ENCODE results near the gene UBQLN1.

UBQLN1 gene

GRCh38 chr9:83680233-83680632, 27.5 kb downstream of the UBQLN1 start:
- H3K9me3 ChIP-seq (ENCODE audit: insufficient read depth, low read depth, low read length), result no peaks in the 10 kb centered on the region
- peaks cover 7% of the 10 kb centered on the region; the same call in 1 of the 2 replicates for H3K4me1 ChIP-seq (ENCODE audit: insufficient read depth, low read length)
- no peak overlapping the region for H3K9ac ChIP-seq (ENCODE audit: low read depth, low read length)
- no peaks in the 10 kb centered on the region for H3K27me3 ChIP-seq (ENCODE audit: insufficient read depth, low read length)
- peaks cover 70% of the 10 kb centered on the region for H3K36me3 ChIP-seq (ENCODE audit: insufficient read depth, low read depth, low read length)
- no peak overlapping the region for H3K27ac ChIP-seq (ENCODE audit: low read length)
- no peak overlapping the region for H3K4me3 ChIP-seq (ENCODE audit: low read length)

- H3K4me1 ChIP-seq (ENCODE audit: insufficient read depth, low read length), result peaks cover 7% of the 10 kb centered on the region; the same call in 1 of the 2 replicates
- H3K9ac ChIP-seq (ENCODE audit: low read depth, low read length), result no peak overlapping the region
- H3K27ac ChIP-seq (ENCODE audit: low read length), result no peak overlapping the region
- H3K9me3 ChIP-seq (ENCODE audit: insufficient read depth, low read depth, low read length), result no peaks in the 10 kb centered on the region
- no peaks in the 10 kb centered on the region for H3K27me3 ChIP-seq (ENCODE audit: insufficient read depth, low read length)
- H3K4me3 ChIP-seq (ENCODE audit: low read length), result no peak overlapping the region
- peaks cover 86% of the 10 kb centered on the region for H3K36me3 ChIP-seq (ENCODE audit: insufficient read depth, low read depth, low read length)
These were observed 30.2 kb downstream of the UBQLN1 start for GRCh38 chr9:83677596-83677995.

- H3K36me3 ChIP-seq (ENCODE audit: insufficient read depth, low read depth, low read length), result peaks cover 87% of the 10 kb centered on the region
These were observed 32.3 kb downstream of the UBQLN1 start for GRCh38 chr9:83675466-83675865.

GRCh38 chr9:83671451-83671850, 36.3 kb downstream of the UBQLN1 start:
- H3K4me3 ChIP-seq (ENCODE audit: low read length), result no peak overlapping the region
- no peaks in the 10 kb centered on the region for H3K27me3 ChIP-seq (ENCODE audit: insufficient read depth, low read length)
- no peak overlapping the region for H3K9ac ChIP-seq (ENCODE audit: low read depth, low read length)
- H3K9me3 ChIP-seq (ENCODE audit: insufficient read depth, low read depth, low read length), result no peaks in the 10 kb centered on the region
- H3K27ac ChIP-seq (ENCODE audit: low read length), result no peak overlapping the region
- peaks cover 92% of the 10 kb centered on the region for H3K36me3 ChIP-seq (ENCODE audit: insufficient read depth, low read depth, low read length)
- no peaks in the 10 kb centered on the region for H3K4me1 ChIP-seq (ENCODE audit: insufficient read depth, low read length)

More at GRCh38 chr9:83675466-83675865, 32.3 kb downstream of the UBQLN1 start:
- H3K4me1 ChIP-seq (ENCODE audit: insufficient read depth, low read length), result peaks cover under 1% of the 10 kb centered on the region; the same call in 1 of the 2 replicates
- H3K27ac ChIP-seq (ENCODE audit: low read length), result no peak overlapping the region
- no peaks in the 10 kb centered on the region for H3K27me3 ChIP-seq (ENCODE audit: insufficient read depth, low read length)
- no peak overlapping the region for H3K9ac ChIP-seq (ENCODE audit: low read depth, low read length)
- no peaks in the 10 kb centered on the region for H3K9me3 ChIP-seq (ENCODE audit: insufficient read depth, low read depth, low read length)
- H3K4me3 ChIP-seq (ENCODE audit: low read length), result no peak overlapping the region

GRCh38 chr9:83670381-83670780, 37.4 kb downstream of the UBQLN1 start:
- Histone ChIP-seq H3K4me1 (ENCODE audit: insufficient read depth, low read length) (no peaks in the 10 kb centered on the region), H3K9me3 (ENCODE audit: insufficient read depth, low read depth, low read length) (no peaks in the 10 kb centered on the region), H3K27ac (ENCODE audit: low read length) (no peak overlapping the region), H3K36me3 (ENCODE audit: insufficient read depth, low read depth, low read length) (peaks cover 93% of the 10 kb centered on the region), H3K9ac (ENCODE audit: low read depth, low read length) (no peak overlapping the region), H3K4me3 (ENCODE audit: low read length) (no peak overlapping the region), H3K27me3 (ENCODE audit: insufficient read depth, low read length) (no peaks in the 10 kb centered on the region)

- Histone ChIP-seq H3K36me3 (ENCODE audit: insufficient read depth, low read depth, low read length) (peaks cover 89% of the 10 kb centered on the region), H3K27me3 (ENCODE audit: insufficient read depth, low read length) (no peaks in the 10 kb centered on the region), H3K4me1 (ENCODE audit: insufficient read depth, low read length) (no peaks in the 10 kb centered on the region), H3K9ac (ENCODE audit: low read depth, low read length) (no peak overlapping the region), H3K4me3 (ENCODE audit: low read length) (no peak overlapping the region), H3K9me3 (ENCODE audit: insufficient read depth, low read depth, low read length) (no peaks in the 10 kb centered on the region), H3K27ac (ENCODE audit: low read length) (no peak overlapping the region)
These were observed 38.7 kb downstream of the UBQLN1 start for GRCh38 chr9:83669067-83669466.

- Histone ChIP-seq H3K4me3 (ENCODE audit: low read length) (no peak overlapping the region), H3K27me3 (ENCODE audit: insufficient read depth, low read length) (no peaks in the 10 kb centered on the region), H3K4me1 (ENCODE audit: insufficient read depth, low read length) (no peaks in the 10 kb centered on the region), H3K36me3 (ENCODE audit: insufficient read depth, low read depth, low read length) (peaks cover 95% of the 10 kb centered on the region), H3K9me3 (ENCODE audit: insufficient read depth, low read depth, low read length) (no peaks in the 10 kb centered on the region), H3K9ac (ENCODE audit: low read depth, low read length) (no peak overlapping the region), H3K27ac (ENCODE audit: low read length) (no peak overlapping the region)
These were observed 42.1 kb downstream of the UBQLN1 start for GRCh38 chr9:83665580-83666200.

- H3K36me3 ChIP-seq (ENCODE audit: insufficient read depth, low read depth, low read length), result peaks cover 94% of the 10 kb centered on the region
These were observed 44.8 kb downstream of the UBQLN1 start for GRCh38 chr9:83662933-83663332.

GRCh38 chr9:83656952-83657351, 50.8 kb downstream of the UBQLN1 start:
- no peaks in the 10 kb centered on the region for H3K27me3 ChIP-seq (ENCODE audit: insufficient read depth, low read length)
- no peak overlapping the region for H3K9ac ChIP-seq (ENCODE audit: low read depth, low read length)
- no peaks in the 10 kb centered on the region for H3K4me1 ChIP-seq (ENCODE audit: insufficient read depth, low read length)
- H3K27ac ChIP-seq (ENCODE audit: low read length), result no peak overlapping the region
- H3K36me3 ChIP-seq (ENCODE audit: insufficient read depth, low read depth, low read length), result peaks cover 91% of the 10 kb centered on the region
- no peaks in the 10 kb centered on the region for H3K9me3 ChIP-seq (ENCODE audit: insufficient read depth, low read depth, low read length)
- H3K4me3 ChIP-seq (ENCODE audit: low read length), result no peak overlapping the region

More at GRCh38 chr9:83662933-83663332, 44.8 kb downstream of the UBQLN1 start:
- no peaks in the 10 kb centered on the region for H3K27me3 ChIP-seq (ENCODE audit: insufficient read depth, low read length)
- H3K4me1 ChIP-seq (ENCODE audit: insufficient read depth, low read length), result no peaks in the 10 kb centered on the region
- H3K9me3 ChIP-seq (ENCODE audit: insufficient read depth, low read depth, low read length), result no peaks in the 10 kb centered on the region
- H3K27ac ChIP-seq (ENCODE audit: low read length), result no peak overlapping the region
- H3K4me3 ChIP-seq (ENCODE audit: low read length), result no peak overlapping the region
- no peak overlapping the region for H3K9ac ChIP-seq (ENCODE audit: low read depth, low read length)

- Histone ChIP-seq H3K27ac (ENCODE audit: low read length) (no peak overlapping the region), H3K9me3 (ENCODE audit: insufficient read depth, low read depth, low read length) (no peaks in the 10 kb centered on the region), H3K36me3 (ENCODE audit: insufficient read depth, low read depth, low read length) (peaks cover 91% of the 10 kb centered on the region), H3K27me3 (ENCODE audit: insufficient read depth, low read length) (no peaks in the 10 kb centered on the region), H3K9ac (ENCODE audit: low read depth, low read length) (no peak overlapping the region), H3K4me3 (ENCODE audit: low read length) (no peak overlapping the region), H3K4me1 (ENCODE audit: insufficient read depth, low read length) (no peaks in the 10 kb centered on the region)
These were observed 51.6 kb downstream of the UBQLN1 start for GRCh38 chr9:83656032-83656680.

- Histone ChIP-seq H3K27ac (ENCODE audit: low read length) (no peak overlapping the region), H3K4me1 (ENCODE audit: insufficient read depth, low read length) (no peaks in the 10 kb centered on the region), H3K9ac (ENCODE audit: low read depth, low read length) (no peak overlapping the region), H3K27me3 (ENCODE audit: insufficient read depth, low read length) (no peaks in the 10 kb centered on the region), H3K9me3 (ENCODE audit: insufficient read depth, low read depth, low read length) (no peaks in the 10 kb centered on the region), H3K36me3 (ENCODE audit: insufficient read depth, low read depth, low read length) (peaks cover 89% of the 10 kb centered on the region), H3K4me3 (ENCODE audit: low read length) (no peak overlapping the region)
These were observed 52.3 kb downstream of the UBQLN1 start for GRCh38 chr9:83655433-83655832.

GRCh38 chr9:83652433-83652832, 55.3 kb downstream of the UBQLN1 start:
- H3K27me3 ChIP-seq (ENCODE audit: insufficient read depth, low read length), result no peaks in the 10 kb centered on the region
- H3K9me3 ChIP-seq (ENCODE audit: insufficient read depth, low read depth, low read length), result no peaks in the 10 kb centered on the region
- H3K4me1 ChIP-seq (ENCODE audit: insufficient read depth, low read length), result no peaks in the 10 kb centered on the region
- no peak overlapping the region for H3K9ac ChIP-seq (ENCODE audit: low read depth, low read length)
- no peak overlapping the region for H3K27ac ChIP-seq (ENCODE audit: low read length)
- no peak overlapping the region for H3K4me3 ChIP-seq (ENCODE audit: low read length)
- H3K36me3 ChIP-seq (ENCODE audit: insufficient read depth, low read depth, low read length), result peaks cover 68% of the 10 kb centered on the region

Data from iPS-20b (cell line).